ENCODE data around the gene UHRF2. TPM values are rescaled to one million over a fixed set of nuclear protein-coding genes. Genes with fewer than 3 reads are reported as not detected.
A peak's percentile ranks its signal among the peaks of the same experiment; 100 is the strongest.

The UHRF2 gene
- total and polyA plus RNA-seq, 2 of the 13 experiments (the other 11 are each of a cell fraction or from before 2014, with no cell fraction given), result 42.1 to 44.2 TPM

GRCh38 chr9:6412487-6413364 lies at the start of gene UHRF2 (continued):
- TF ChIP-seq JDP2 (CRISPR knock-in tag; IDR thresholded peaks at IDR 0.05; ENCODE audit: borderline replicate concordance) (no peak), BCL3 (CRISPR knock-in tag; IDR thresholded peaks at IDR 0.05) (no peak; the same call in 1 of the 2 replicates), SKI (IDR thresholded peaks at IDR 0.05; ENCODE audit: partially characterized antibody) (peak; percentile 44), SP140L (CRISPR knock-in tag; IDR thresholded peaks at IDR 0.05; ENCODE audit: borderline replicate concordance) (no peak), SMARCC2 (IDR thresholded peaks at IDR 0.05) (no peak), PTBP1 (IDR thresholded peaks at IDR 0.05; ENCODE audit: low read depth, low read length, poor library complexity, severe bottlenecking) (no peak), DNMT3B (CRISPR knock-in tag; conservative IDR thresholded peaks at IDR 0.05) (no peak), ZNF251 (CRISPR knock-in tag; IDR thresholded peaks at IDR 0.05) (no peak), HNRNPLL (IDR thresholded peaks at IDR 0.05; ENCODE audit: low read depth, low read length, poor library complexity, severe bottlenecking) (peak; percentile 53), ATF5 (CRISPR knock-in tag; IDR thresholded peaks at IDR 0.05; ENCODE audit: low read depth) (no peak), TFDP2 (CRISPR knock-in tag; IDR thresholded peaks at IDR 0.05) (peak; percentile 92), ZNF776 (CRISPR knock-in tag; IDR thresholded peaks at IDR 0.05) (no peak; the same call in 1 of the 2 replicates), TBP (CRISPR knock-in tag; IDR thresholded peaks at IDR 0.05) (no peak), ZNF616 (CRISPR knock-in tag; IDR thresholded peaks at IDR 0.05; ENCODE audit: low read depth) (no peak), PHF8 (CRISPR knock-in tag; IDR thresholded peaks at IDR 0.05) (peak; percentile 81), ZNF30 (CRISPR knock-in tag; IDR thresholded peaks at IDR 0.05) (no peak), ZNF232 (CRISPR knock-in tag; IDR thresholded peaks at IDR 0.05; ENCODE audit: borderline replicate concordance) (peak; percentile 63; the same call in 1 of the 2 replicates), MYPOP (CRISPR knock-in tag; IDR thresholded peaks at IDR 0.05) (no peak), ZNF777 (CRISPR knock-in tag; IDR thresholded peaks at IDR 0.05) (no peak), ZNF451 (CRISPR knock-in tag; IDR thresholded peaks at IDR 0.05) (no peak), ZNF260 (CRISPR knock-in tag; IDR thresholded peaks at IDR 0.05; ENCODE audit: borderline replicate concordance, low read depth) (no peak), NFYB (CRISPR knock-in tag; IDR thresholded peaks at IDR 0.05) (no peak; the same call in 1 of the 2 replicates), MATR3 (CRISPR knock-in tag; IDR thresholded peaks at IDR 0.05) (no peak), ZBTB42 (CRISPR knock-in tag; IDR thresholded peaks at IDR 0.05) (no peak), ZNF136 (CRISPR knock-in tag; IDR thresholded peaks at IDR 0.05; ENCODE audit: low read depth) (no peak), PITX1 (CRISPR knock-in tag; IDR thresholded peaks at IDR 0.05) (no peak)
